IMR-90 (cell line): Measurements from ENCODE around the gene MTHFD2L.

ENCODE experiments used
- CTCF ChIP-seq: conservative IDR thresholded peaks from 2 replicates; pipeline ENCODE4 v1.5.1; 2012; ENCODE audit warnings: mild to moderate bottlenecking, low read depth, low read length, improper control_type of control experiment
- ELK1 ChIP-seq: fragments of 150-350 bp; IDR thresholded peaks from 2 replicates; pipeline ENCODE4 v1.6.1; 2016; ENCODE audit warnings: low read depth, mild to moderate bottlenecking, low read length, moderate library complexity, borderline replicate concordance
- MAFK ChIP-seq: IDR thresholded peaks from 2 replicates; pipeline ENCODE4 v1.6.1; 2012; ENCODE audit warnings: low read depth, low read length, improper control_type of control experiment
- MXI1 ChIP-seq: IDR thresholded peaks from 2 replicates; pipeline ENCODE4 v1.6.1; 2012; ENCODE audit warnings: low read depth, mild to moderate bottlenecking, low read length, moderate library complexity, borderline replicate concordance
- POLR2A ChIP-seq: IDR thresholded peaks from 2 replicates; pipeline ENCODE4 v1.6.1; 2012; ENCODE audit warnings: mild to moderate bottlenecking, low read depth, low read length

DNA sequence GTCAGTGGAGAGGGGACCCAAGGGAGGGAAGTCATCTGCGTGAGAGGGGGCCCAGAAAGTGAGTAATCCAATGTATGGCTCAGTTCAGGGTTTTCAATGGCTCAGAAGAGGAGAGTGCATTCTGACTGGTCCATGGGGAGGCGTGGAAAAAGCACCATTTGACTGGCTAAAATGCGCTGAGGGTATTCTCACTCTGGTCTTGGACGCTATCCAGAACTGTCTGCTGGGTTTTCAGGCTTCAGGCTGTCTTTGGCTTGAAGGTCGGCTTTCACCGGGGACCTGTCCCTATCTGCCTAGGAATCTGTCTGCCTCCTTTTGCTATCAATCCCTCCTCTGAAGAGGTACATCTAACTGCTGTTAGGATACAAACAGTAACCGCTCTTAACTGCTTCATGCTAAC is 176.7 kb downstream of the MTHFD2L start:
- TF ChIP-seq MXI1: no peak
- TF ChIP-seq CTCF: no peak
- no peak for TF ChIP-seq MAFK
- no peak for TF ChIP-seq ELK1
- no peak for TF ChIP-seq POLR2A
